ENCODE data around the gene FTO.

The FTO gene

GRCh38 chr16:53925107-53925410 is 221.1 kb downstream of the FTO start:
- DNase-seq (ENCODE audit: low read depth in 1 of 2, low spot score in 1 of 2) = no peak

DNA sequence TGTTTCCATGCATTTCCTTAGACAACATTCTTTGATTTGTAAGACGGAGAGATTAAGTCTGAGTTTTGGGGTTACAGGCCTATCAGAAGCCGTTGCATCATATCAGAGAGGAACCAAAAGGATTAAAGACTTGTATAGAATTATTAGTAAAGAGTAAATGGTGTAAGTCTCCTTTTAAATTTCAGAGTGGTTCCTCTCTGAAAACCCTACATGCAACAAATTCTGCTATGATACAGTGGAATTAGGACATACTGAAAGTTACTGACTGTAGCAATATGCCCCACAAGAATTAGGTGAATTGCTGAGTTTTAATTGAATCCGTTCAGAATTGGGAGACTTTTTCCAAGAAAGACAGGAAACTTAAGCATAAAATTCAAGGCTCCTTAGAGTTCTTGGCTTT is 221.6 kb downstream of the FTO start:
- DNase-seq (ENCODE audit: low read depth in 1 of 2, low spot score in 1 of 2) = no peak

GRCh38 chr16:53926209-53926608 is 222.3 kb downstream of the FTO start:
- no peak for DNase-seq (ENCODE audit: low read depth in 1 of 2, low spot score in 1 of 2)

- no peak for DNase-seq (ENCODE audit: low read depth in 1 of 2, low spot score in 1 of 2)
Observed at GRCh38 chr16:53932975-53933374, 229.0 kb downstream of the FTO start.

DNA sequence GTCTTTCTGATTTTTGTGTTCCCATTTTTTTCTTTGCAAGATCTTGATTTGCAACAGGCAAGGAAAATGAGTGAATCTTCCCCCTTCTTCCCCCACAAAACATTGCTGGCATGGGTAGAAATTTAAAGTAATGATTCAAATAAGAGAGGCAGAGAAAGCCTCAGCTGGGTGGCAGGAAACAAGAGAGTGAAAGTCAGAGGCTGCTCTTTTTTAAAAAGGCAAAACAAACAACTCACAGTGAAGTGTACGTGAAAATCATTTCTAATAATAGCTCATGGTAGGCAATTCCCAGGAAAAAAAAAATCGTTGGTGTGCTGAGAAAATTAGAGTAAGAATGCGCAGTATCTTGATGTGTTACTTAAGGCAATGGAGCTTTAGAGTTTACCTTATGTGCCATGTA is 229.5 kb downstream of the FTO start:
- no peak for DNase-seq (ENCODE audit: low read depth in 1 of 2, low spot score in 1 of 2)

DNA sequence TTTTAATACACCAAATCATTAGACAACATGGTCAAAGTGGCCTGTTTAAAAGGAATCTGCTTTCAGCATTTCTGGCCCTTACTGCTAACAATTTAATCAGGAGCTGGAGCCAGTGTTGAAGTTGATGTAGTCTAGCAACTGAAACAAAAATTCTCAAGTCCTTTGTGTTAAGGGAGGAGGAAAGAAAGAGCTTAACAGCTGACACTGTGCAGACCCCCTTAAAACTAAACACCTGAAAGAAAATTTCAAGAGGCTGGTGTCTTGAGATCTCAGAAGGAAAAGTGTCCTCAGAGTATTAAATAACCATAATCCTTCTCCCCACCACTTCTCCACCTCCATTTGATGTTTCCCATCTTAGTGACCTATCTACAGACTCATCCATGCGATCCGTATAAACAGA is 232.1 kb downstream of the FTO start:
- DNase-seq (ENCODE audit: low read depth in 1 of 2, low spot score in 1 of 2) = no peak

GRCh38 chr16:53936529-53936928 is 232.6 kb downstream of the FTO start:
- no peak for DNase-seq (ENCODE audit: low read depth in 1 of 2, low spot score in 1 of 2)

- no peak for DNase-seq (ENCODE audit: low read depth in 1 of 2, low spot score in 1 of 2)
Observed at GRCh38 chr16:53937161-53937880, 233.4 kb downstream of the FTO start.

DNA sequence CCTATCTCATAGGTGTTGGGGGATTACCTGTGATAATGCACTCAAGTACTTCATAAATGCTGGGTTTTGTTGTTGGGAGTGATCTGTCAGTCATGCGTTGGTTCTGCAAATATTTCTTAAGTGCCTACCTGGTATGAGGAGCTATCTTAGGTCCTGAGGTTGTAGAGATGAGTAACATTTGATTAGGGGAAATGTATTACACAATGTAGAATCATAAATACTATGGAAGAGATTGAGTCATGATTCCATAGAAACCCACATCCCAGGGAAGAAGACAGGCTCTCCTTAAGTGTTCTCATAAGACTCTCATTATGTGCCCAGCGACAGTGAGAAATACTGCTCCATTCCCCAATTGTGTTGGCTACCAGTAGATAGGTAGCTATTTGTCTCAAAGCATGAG is 240.1 kb downstream of the FTO start:
- no peak for DNase-seq (ENCODE audit: low read depth in 1 of 2, low spot score in 1 of 2)

GRCh38 chr16:53945996-53946395 is 242.0 kb downstream of the FTO start:
- DNase-seq (ENCODE audit: low read depth in 1 of 2, low spot score in 1 of 2) = no peak

- DNase-seq (ENCODE audit: low read depth in 1 of 2, low spot score in 1 of 2) = no peak
Observed at GRCh38 chr16:53946746-53947386, 242.9 kb downstream of the FTO start.

GRCh38 chr16:53947642-53948041 is 243.7 kb downstream of the FTO start:
- DNase-seq (ENCODE audit: low read depth in 1 of 2, low spot score in 1 of 2) = no peak

- DNase-seq (ENCODE audit: low read depth in 1 of 2, low spot score in 1 of 2) = no peak
Observed at GRCh38 chr16:53948326-53948725, 244.4 kb downstream of the FTO start.

GRCh38 chr16:53948734-53949430 is 244.9 kb downstream of the FTO start:
- DNase-seq (ENCODE audit: low read depth in 1 of 2, low spot score in 1 of 2) = no peak

DNA sequence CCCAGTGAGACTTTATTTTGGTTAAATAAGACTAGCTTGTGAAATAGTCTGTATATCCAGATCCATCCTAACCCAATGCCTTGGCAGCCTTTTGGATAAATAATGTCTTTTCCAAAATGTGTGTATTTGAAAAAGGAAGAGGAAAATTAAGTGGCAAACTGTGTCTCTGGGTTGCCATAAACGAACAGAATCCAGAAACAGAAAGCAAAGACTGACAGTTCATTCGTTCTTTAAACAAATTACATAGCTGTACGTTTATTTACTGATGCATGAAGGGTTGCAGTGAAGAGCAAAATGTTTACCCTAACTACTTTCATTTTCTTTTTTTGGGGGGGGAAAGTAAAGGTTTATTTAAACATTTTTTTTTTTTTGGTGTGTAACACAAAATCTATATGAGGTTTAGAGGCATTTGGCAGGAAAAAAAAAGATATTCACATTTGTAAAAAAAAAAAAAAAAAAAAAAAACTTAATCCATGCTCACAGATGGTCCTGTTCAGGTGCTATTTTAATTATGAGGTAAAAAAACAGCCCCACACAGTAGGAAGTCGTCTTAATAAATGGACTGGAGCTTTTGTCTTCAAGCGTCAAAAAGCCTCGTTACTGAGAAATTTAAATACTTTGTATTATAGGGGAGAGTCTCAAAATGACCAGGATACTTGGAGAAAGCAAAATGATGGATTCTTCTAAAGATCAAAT is 245.9 kb downstream of the FTO start:
- no peak for DNase-seq (ENCODE audit: low read depth in 1 of 2, low spot score in 1 of 2)

DNA sequence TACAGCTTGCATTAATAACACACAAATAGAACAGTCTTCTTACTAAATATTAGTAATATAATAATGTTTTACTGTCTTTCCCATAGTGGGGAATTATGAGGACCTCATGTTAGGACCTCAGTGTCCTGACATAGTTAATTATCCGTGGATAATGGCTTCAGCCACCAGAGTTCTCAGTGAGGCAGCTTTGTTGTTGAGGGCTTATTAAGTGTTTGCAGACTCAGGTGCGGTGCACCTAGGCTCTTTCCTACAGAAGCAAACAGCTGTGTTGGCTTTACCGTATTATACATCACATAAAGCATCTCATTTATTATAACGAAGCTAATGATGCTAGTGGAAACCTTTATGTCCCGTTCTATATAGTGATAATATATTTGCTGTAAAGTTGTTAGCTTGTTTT is 246.7 kb downstream of the FTO start:
- no peak for DNase-seq (ENCODE audit: low read depth in 1 of 2, low spot score in 1 of 2)

GRCh38 chr16:53952215-53953208 is 248.6 kb downstream of the FTO start:
- DNase-seq (ENCODE audit: low read depth in 1 of 2, low spot score in 1 of 2) = no peak

GRCh38 chr16:53953336-53953735 is 249.4 kb downstream of the FTO start:
- no peak for DNase-seq (ENCODE audit: low read depth in 1 of 2, low spot score in 1 of 2)

- DNase-seq (ENCODE audit: low read depth in 1 of 2, low spot score in 1 of 2) = no peak
Observed at GRCh38 chr16:53955221-53955875, 251.4 kb downstream of the FTO start.

DNA sequence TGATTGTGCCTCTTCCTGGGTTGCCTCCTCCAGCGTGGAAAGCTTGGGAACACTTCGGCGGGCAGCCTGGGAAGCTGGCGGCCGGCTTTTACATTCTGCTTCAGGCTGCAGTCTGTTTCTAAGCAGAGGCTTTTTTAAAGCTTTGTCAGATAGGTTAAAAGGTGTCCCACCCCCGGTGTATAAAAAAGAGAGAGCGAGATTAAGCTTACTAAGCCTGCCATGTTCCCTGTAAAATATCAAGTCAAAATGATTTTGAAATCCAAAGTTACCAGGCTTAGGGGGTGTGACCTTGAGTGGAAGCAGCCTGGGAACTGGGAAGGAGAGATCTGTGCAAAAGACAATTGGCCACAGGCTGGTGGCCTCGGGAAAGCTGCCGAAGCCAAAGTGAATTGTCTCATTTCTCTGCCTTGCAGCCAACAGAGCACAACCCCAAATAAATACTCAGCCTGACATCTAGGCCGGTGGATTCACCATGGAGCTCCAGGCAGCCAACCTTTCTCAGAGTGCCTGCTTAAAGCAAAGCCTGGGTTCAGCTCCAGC is 254.5 kb downstream of the FTO start:
- no peak for DNase-seq (ENCODE audit: low read depth in 1 of 2, low spot score in 1 of 2)
